ENCODE results near the gene DNAH10. TPM values are rescaled to one million over a fixed set of nuclear protein-coding genes. Genes with fewer than 3 reads are reported as not detected.

DNAH10 gene
- polyA plus RNA-seq, 2 of the 4 experiments (the other 2 are of a cell fraction): 0.14 to 0.39 TPM

DNA sequence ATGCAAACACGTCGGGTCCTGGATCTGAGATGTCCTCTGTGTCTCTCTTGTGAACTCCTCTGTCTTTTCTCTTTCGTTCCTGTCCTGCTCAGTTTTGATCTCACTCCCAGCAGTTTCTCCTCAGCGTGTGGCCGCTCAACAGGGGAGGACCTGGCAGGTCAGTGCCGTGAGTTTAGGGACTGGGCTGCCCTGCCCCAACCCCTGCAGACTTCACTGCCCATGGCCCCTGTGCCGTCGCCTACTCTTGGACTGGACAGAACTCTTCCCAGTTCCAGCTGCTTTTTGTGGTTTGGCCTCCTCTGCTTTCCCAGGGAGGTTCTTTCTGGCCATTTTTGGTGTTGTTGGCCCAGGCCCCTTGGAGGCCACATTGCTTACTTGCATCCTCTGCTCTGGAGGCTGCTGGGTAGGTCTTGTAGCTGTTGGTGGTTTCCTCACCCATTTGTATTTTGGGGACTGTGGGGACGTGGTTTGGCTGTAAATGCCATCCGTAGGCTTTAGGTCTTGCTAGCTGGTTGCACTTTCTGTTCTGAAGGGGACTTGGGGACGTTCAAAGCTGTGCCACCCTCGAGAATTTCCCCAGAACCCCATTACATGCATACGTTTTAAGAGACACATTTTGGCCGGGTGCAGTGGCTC, 20.0 kb upstream of the DNAH10 start:
- 88% methylated on average over 14 of the region's 14 CpGs for WGBS (ENCODE audit: missing lambda C conversion rate)
- TF ChIP-seq HOXB5 (CRISPR knock-in tag; IDR thresholded peaks at IDR 0.05) (no peak), ZFP36 (IDR thresholded peaks at IDR 0.05; ENCODE audit: borderline replicate concordance, partially characterized antibody) (no peak), HDAC2 (IDR thresholded peaks at IDR 0.05) (no peak), CBX8 (IDR thresholded peaks at IDR 0.05) (no peak)
- TF ChIP-seq, protein P1, sequence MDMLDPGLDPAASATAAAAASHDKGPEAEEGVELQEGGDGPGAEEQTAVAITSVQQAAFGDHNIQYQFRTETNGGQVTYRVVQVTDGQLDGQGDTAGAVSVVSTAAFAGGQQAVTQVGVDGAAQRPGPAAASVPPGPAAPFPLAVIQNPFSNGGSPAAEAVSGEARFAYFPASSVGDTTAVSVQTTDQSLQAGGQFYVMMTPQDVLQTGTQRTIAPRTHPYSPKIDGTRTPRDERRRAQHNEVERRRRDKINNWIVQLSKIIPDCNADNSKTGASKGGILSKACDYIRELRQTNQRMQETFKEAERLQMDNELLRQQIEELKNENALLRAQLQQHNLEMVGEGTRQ (IDR thresholded peaks at IDR 0.05): no peak
- TF ChIP-seq, protein P2, sequence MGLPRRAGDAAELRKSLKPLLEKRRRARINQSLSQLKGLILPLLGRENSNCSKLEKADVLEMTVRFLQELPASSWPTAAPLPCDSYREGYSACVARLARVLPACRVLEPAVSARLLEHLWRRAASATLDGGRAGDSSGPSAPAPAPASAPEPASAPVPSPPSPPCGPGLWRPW (IDR thresholded peaks at IDR 0.05): no peak
- no peaks in the 10 kb centered on the region for H3K4me1 ChIP-seq
- POLR2A ChIA-PET: no interaction called here
- H3K9me3 ChIP-seq: no peaks in the 10 kb centered on the region
- no peak overlapping the region for H3K4me3 ChIP-seq
- ATAC-seq (no peak), FAIRE-seq (no peak), DNase-seq (ENCODE audit: low read depth in 1 of 2, low spot score in 1 of 2) (no peak)
- CTCF ChIA-PET: no interaction called here
- no peak overlapping the region for H3K4me2 ChIP-seq
- no peak overlapping the region for H3K27ac ChIP-seq

DNA sequence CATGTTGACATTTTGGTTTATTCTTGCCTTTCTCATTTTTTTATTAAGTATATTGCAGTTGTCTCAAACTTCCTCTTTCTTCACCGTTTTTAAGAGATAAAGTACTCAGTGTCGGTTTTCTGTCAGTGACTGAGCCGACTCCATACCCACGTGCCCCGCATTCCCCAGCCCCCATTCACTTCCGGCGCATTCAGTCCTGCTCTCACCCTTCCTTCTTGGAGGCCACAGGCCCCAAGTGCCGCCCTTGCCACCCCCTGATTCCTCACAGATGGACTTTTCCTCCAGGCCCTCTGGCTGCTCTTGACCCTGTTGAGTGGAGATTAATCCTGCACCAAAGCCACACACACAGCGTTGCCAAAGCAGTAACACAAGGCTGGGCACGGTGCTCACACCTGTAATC, 19.1 kb upstream of the DNAH10 start:
- Histone ChIP-seq H3K4me2 (no peak overlapping the region), H3K4me1 (no peaks in the 10 kb centered on the region), H3K9me3 (no peaks in the 10 kb centered on the region), H3K4me3 (no peak overlapping the region), H3K27ac (no peak overlapping the region)
- ATAC-seq: no peak
- no peak for DNase-seq (ENCODE audit: low read depth in 1 of 2, low spot score in 1 of 2)
- whole genome bisulfite sequencing (ENCODE audit: missing lambda C conversion rate): 94% methylated on average over 10 of the region's 10 CpGs
- ChIA-PET CTCF (no interaction called here), POLR2A (no interaction called here)
- no peak for FAIRE-seq
- TF ChIP-seq EHF (CRISPR knock-in tag; IDR thresholded peaks at IDR 0.05): no peak
- TF ChIP-seq, protein P3, sequence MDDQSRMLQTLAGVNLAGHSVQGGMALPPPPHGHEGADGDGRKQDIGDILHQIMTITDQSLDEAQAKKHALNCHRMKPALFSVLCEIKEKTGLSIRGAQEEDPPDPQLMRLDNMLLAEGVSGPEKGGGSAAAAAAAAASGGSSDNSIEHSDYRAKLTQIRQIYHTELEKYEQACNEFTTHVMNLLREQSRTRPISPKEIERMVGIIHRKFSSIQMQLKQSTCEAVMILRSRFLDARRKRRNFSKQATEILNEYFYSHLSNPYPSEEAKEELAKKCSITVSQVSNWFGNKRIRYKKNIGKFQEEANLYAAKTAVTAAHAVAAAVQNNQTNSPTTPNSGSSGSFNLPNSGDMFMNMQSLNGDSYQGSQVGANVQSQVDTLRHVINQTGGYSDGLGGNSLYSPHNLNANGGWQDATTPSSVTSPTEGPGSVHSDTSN (IDR thresholded peaks at IDR 0.05): no peak
- no peak for TF ChIP-seq HOXB13 (CRISPR knock-in tag; IDR thresholded peaks at IDR 0.05; ENCODE audit: low read depth)
- no peak for TF ChIP-seq CHD4 (IDR thresholded peaks at IDR 0.05; ENCODE audit: borderline replicate concordance)
- no peak for TF ChIP-seq RCOR1 (IDR thresholded peaks at IDR 0.05; ENCODE audit: low read depth, low read length)
- no peak for TF ChIP-seq FOSB (CRISPR knock-in tag; IDR thresholded peaks at IDR 0.05)
- no peak for TF ChIP-seq JUN (IDR thresholded peaks at IDR 0.05)
- TF ChIP-seq ZFP36 (IDR thresholded peaks at IDR 0.05; ENCODE audit: borderline replicate concordance, partially characterized antibody): no peak
- TF ChIP-seq, protein P4, sequence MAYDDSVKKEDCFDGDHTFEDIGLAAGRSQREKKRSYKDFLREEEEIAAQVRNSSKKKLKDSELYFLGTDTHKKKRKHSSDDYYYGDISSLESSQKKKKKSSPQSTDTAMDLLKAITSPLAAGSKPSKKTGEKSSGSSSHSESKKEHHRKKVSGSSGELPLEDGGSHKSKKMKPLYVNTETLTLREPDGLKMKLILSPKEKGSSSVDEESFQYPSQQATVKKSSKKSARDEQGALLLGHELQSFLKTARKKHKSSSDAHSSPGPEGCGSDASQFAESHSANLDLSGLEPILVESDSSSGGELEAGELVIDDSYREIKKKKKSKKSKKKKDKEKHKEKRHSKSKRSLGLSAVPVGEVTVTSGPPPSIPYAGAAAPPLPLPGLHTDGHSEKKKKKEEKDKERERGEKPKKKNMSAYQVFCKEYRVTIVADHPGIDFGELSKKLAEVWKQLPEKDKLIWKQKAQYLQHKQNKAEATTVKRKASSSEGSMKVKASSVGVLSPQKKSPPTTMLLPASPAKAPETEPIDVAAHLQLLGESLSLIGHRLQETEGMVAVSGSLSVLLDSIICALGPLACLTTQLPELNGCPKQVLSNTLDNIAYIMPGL (CRISPR knock-in tag; IDR thresholded peaks at IDR 0.05; ENCODE audit: borderline replicate concordance): no peak
- no peak for TF ChIP-seq EHMT2 (IDR thresholded peaks at IDR 0.05; ENCODE audit: low read depth)
- no peak for TF ChIP-seq POLR2AphosphoS2 (conservative IDR thresholded peaks at IDR 0.05; ENCODE audit: low read length)
- TF ChIP-seq CHD2 (IDR thresholded peaks at IDR 0.05; ENCODE audit: low read length, partially characterized antibody): no peak

DNA sequence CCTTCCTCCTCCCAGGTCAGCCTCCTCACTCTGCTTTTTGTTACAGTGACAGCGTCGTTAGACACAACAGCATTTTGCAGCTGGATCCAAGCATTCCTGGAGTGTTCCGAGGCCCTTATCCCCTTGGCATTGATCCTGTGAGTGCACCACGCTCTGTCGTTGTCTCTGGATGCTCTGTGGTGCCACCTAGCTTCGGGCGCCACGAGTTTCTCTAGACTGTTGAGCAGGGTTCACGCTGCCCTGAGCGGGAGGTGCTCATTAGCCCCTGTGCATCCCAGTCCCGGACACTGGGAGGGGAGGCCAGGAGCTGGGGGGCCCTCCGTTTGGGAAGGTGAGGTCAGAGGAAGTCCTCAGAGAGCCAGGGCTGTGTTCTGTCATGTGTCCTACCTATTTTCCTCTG, 17.3 kb upstream of the DNAH10 start:
- no peak overlapping the region for H3K27ac ChIP-seq
- DNase-seq (ENCODE audit: low read depth in 1 of 2, low spot score in 1 of 2) (peak in 1 of 2 experiments; percentile 25), FAIRE-seq (no peak), ATAC-seq (peak; percentile 66 to 92; a peak in 3 of 6 replicates)
- H3K4me3 ChIP-seq: no peak overlapping the region
- H3K9me3 ChIP-seq: no peaks in the 10 kb centered on the region
- CTCF ChIA-PET: interaction anchor here (0.6 to 1.6 kb wide), 6 partner anchors 10 to 1232 kb away, joined by 3 to 7 read pairs (median 3); no protein-coding TSS in a partner anchor
- no peaks in the 10 kb centered on the region for H3K4me1 ChIP-seq
- WGBS (ENCODE audit: missing lambda C conversion rate): 72% methylated on average over 12 of the region's 12 CpGs
- no peak overlapping the region for H3K4me2 ChIP-seq
- POLR2A ChIA-PET: no interaction called here
- TF ChIP-seq RAD21 (conservative IDR thresholded peaks at IDR 0.05 in 1 of 2, IDR thresholded peaks at IDR 0.05 in 1 of 2) (peak in 1 of 2 experiments; percentile 29; a peak in 1 of 5 replicates), MAZ (IDR thresholded peaks at IDR 0.05; ENCODE audit: borderline replicate concordance, low read depth, low read length) (no peak)
